Superior temporal gyrus (tissue), 1 donor: ENCODE results near the gene CFAP100.

ENCODE experiments used
- DNase-seq: peaks from one replicate; pipeline ENCODE4 v3.0.0-alpha.2; 2016; ENCODE audit errors: extremely low spot score

CFAP100 gene

DNA sequence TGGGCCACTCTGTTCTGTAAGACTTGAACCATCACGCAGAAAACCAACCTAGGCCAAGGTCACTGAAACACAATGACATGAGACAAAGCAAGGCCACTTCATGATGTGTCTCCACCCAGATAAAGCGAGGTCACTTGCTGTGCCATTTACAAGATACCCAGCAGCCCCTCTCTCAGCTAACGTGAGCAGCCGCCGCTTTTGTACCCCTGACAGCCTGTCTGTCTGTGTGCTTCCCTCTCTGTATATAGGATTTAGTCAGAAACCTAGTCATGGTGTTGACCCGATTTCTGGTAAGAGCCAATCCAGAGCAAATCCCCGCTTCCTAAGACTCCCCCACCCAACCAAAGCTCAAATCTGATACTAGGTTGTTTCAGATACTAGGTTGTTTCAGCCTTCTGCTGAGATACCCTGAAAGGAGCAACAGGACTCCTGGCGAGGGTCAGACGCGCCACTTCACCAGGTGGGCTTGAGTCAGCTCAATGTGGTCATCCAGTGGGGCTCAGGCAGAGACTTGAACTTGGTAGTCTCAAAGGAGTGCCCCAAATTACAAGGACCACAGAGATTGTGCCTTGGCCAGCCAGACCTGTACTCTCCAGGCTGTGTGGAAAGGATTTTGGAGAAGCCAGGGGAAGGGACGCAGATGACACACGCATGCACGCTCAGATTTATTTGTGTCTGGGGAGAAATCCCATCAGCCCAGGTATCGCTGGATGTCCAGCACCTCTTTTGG, 84.0 kb downstream of the CFAP100 start:
- no peak for DNase-seq

DNA sequence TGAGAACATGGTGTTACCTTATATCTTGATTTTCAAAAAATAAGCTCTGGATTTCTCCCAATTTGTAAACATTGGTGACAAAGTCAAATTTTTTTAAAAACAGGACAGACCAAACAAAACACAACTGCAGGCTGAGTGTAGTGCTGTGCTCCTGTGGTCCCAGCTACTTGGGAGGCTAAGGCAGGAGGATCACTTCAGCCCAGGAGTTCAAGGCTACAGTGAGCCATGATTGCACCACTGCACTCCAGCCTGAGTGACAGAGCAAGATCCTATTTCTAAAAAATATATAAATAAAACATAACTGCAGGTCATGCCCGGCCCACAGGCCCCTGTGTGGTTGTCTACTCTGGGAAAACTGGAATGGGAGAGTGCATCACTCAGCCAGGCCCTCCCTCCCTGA, 84.9 kb downstream of the CFAP100 start:
- no peak for DNase-seq

DNA sequence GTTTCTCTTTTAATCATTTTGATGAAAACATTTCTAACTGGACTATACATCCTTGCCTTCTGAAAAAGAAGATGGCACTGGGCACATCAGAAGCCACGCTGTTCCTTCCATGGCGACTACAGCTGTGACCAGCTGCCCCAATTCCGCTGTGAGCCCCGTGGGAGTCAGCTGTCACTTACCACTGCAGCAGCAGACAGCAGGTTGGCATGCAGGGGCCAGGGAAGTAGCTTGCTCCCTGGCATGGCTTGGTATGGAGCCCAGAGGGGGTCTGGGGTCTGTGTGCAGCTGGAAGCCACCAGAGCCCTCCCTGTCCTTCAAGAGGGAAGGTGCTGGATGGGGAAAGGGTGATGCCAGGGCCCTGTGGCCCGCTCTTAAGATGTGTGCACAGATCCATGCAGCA, 85.5 kb downstream of the CFAP100 start:
- no peak for DNase-seq

DNA sequence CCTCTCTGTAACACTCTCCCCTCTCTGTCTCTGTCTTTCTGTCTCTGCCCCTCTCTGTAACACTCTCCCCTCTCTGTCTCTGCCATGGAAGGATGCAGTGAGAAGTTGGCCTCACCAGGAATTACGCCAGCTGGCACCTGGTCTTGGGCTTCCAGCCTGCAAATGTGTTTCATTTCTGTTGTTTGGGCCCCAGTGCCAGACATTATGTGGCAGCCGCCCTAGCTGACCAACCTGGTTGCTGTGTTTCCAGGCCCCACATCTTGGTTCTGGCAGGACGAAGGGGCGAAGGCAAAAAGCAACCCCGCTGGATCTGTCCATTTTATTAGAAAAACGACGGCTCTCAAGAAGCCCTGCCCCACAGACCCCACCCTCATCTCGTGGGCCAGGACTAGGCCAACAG, 86.2 kb downstream of the CFAP100 start:
- no peak for DNase-seq

DNA sequence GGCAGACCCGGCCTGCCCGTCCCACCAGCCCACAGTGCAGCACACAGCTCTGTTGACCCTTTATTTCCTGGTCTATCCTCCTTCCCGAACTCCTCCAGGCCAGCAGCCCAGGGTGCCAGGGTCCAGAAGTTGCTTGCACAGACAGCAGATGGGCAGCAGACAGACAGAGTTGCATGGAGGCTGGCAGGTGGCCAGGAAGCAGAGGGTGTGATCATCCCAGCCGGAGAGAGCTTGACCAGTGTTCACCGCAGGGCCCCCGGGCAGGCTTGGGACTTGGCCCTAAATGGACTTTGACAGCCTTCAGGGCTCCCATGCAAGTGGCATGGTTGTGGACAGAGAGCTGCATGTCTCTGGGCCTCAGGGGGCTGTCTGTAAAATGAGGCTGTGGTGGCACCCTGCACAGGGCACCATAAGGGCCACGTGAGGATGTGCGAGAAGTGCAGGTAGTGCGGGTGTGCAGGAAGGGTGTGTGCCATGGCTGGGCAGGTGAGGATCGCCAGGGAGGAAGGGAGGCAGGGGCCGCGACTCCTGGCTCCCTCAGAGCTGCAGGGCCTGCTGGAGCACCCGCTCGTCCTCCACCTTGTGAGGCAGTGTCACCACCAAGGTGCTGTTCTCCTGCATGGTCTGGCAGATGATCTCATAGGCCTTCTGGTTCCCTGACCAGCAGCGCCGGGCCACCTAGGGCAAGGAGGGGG, 87.2 kb downstream of the CFAP100 start:
- DNase-seq: no peak

DNA sequence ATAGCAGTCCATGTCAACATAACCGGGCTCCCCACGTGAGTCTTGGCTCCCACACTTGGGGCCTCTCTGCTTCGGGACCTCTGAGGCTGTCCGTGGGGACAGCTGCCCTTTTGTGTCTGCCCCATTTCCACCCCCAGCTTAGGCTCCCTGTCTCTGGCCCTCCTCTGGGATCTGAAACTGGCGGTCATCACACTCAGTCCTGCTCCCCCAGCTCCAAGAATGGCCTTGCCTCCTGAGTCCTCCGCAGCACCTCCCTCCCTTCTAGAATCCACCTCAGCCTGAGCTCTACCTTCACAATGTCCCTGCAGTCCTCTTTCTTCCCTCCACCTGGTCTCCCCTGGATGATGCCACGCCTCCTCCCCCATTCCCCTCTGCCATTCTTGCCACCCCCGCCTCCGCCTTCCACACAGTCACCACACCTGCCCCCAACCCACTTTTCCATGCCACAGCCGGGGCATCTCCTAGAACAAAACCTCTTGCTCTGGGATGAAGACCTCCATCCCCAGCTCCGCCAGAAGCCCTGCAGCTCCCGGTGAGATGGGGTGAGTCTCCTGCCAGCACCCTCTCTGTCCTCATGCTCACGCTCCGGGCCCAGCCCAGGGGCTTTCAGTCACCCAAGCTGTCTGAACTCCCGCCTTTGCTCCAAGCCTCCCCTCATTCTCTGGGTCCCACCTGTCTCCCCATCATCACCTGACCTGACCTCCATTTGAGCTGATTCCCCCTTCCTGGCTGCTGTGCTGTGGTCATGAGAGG, 88.0 kb downstream of the CFAP100 start:
- DNase-seq: no peak

DNA sequence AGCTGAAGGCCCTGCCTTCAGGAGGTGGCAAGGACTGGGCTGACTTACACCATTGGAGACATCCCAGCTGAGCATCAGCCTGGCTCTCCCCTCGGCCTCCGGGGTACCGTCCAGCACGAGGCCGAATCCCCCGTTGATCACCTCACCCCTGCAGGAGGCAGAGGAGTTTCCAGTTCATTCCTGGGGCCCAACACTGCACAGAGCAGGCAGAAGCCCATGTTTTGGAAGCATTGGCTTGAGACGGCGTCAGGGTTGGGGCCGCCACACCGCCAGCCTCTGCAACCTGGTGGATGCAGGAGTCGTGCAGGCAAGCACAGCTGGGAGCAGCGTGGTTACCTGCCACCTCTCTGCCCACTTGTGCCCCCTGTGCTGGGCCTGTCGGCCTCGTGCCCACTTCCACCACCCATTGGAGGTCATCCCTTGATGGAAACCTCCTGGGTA, 88.6 kb downstream of the CFAP100 start:
- DNase-seq: no peak

DNA sequence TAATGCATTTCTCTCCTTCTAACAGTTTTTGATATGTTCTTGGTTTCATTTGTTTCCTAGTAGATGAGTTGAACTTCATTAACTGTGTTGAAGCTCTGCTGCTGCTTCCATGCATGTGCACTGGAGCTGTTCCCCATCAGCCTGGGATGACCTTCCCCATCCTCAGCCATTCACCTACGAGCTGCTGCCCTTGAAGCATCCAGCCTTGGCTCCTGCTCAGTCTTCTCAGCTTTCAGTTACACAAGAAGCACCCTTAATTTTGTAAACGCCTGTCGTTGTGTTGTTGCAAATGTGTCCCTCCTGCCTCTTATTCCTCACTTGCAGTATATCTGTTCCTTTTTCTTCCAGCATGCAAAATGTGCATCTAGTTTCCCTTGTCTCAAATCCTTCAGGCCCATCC, 89.4 kb downstream of the CFAP100 start:
- DNase-seq: no peak

DNA sequence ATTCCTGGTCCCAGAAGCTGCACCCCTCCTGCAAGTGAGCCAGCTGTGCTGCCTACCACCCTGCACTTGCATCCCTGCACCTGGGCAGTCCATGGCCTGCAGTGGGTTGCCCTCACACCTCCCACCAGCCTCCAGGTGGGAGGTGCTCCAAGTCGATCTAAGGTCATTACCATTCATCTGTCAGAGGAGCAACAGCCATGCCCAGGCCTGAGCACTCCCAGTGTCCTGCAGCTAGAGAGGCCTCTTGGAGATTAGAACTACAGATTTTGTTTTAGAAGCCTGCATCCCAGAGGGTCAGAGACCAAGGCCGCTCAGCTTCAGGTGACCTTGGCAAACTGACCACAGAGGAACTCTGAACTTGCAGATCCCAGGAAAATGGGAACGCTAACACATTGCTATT, 90.0 kb downstream of the CFAP100 start:
- DNase-seq: no peak

DNA sequence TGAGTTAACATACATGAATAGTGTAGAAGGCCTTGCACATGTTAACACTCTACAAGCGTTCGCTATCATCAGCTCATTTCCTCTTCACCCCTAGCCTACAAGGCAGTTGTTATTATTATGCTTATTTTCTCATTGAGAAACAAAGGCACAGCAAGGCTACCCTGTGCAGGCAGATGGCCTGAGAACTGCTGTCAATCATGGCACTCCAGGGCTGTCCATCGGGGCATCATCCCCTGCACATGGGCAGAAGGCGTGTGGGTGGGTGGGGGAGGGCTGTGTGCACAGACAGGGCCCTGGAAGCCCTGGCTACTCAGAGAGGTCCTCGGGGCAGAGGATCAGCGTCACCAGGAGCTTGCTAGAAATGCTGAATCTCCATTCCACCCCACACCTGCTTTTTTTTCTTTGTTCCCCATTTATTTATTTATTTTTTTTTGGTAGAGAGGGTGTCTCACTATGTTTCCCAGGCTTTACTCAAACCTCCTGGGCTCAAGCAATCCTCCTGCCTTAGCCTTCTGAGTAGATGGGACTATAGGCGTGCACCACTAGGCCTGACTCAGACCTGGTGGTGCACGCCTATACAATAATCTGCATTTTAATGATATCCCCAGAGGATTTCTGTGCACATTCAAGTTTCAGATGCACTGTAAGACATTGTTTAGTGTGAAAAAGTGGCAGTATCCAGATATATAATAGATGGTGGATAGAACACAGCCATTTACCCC, 90.6 kb downstream of the CFAP100 start:
- no peak for DNase-seq

DNA sequence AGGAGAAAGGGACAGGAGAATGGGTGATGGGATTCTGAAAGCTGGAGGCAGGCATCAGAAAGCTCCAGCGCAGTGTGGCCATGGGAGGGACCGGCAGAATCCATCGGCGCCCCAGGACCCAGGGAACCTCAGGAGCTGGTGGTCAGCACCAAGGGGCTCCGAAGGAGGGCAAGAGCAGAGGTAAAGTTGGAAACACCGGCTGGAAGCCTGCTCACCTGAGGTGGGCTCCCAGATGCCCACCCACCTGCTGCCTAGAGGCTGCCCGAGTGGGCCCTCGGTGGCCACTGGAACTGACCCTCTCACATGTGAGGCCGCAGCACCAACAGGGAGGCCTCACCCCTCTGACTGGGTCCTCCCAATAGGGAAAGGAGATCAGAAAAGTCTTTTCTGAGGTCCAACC, 91.2 kb downstream of the CFAP100 start:
- DNase-seq: no peak
